Liver (tissue), 9 donors: ENCODE measurements around the gene TPM4. TPM values are rescaled to one million over a fixed set of nuclear protein-coding genes. Genes with fewer than 3 reads are reported as not detected.

Experiments used
- DNase-seq: peaks from one replicate; pipeline ENCODE4 v3.0.0-alpha.2; 2017; ENCODE audit warnings: low spot score
- H3K27ac ChIP-seq, 2 donors: one replicate each; pipeline ENCODE4 v1.7.0; 2013; ENCODE audit warnings: inconsistent platforms in 2 of 2, low read length in 2 of 2, control low read depth in 1 of 2, low read depth in 1 of 2, mild to moderate bottlenecking in 1 of 2
- H3K27me3 ChIP-seq, 4 donors: one replicate each; pipeline versions ENCODE4 v1.6.1 to v1.7.0; 2013; ENCODE audit warnings: low read length in 3 of 4, inconsistent platforms in 1 of 4, mild to moderate bottlenecking in 1 of 4, moderate library complexity in 1 of 4; ENCODE audit not compliant: control insufficient read depth in 4 of 4, insufficient read depth in 4 of 4
- H3K36me3 ChIP-seq, 4 donors: one replicate each; pipeline versions ENCODE4 v1.6.1 to v1.7.0; 2013; ENCODE audit warnings: low read length in 3 of 4, mild to moderate bottlenecking in 3 of 4, low read depth in 1 of 4, moderate library complexity in 1 of 4; ENCODE audit not compliant: control insufficient read depth in 4 of 4, insufficient read depth in 3 of 4
- H3K4me1 ChIP-seq, 4 donors: one replicate each; pipeline versions ENCODE4 v1.6.1 to v1.7.0; 2013; ENCODE audit warnings: low read length in 3 of 4, mild to moderate bottlenecking in 3 of 4, moderate library complexity in 1 of 4; ENCODE audit not compliant: control insufficient read depth in 4 of 4, insufficient read depth in 4 of 4
- H3K4me3 ChIP-seq, 3 donors: one replicate each; pipeline versions ENCODE4 v1.6.1 to v1.7.0; 2013; ENCODE audit warnings: low read length in 3 of 3, control low read depth in 1 of 3, low read depth in 1 of 3, mild to moderate bottlenecking in 1 of 3
- H3K9ac ChIP-seq, 2 donors: one replicate each; pipeline ENCODE4 v1.7.0; 2013; ENCODE audit warnings: low read length in 2 of 2, mild to moderate bottlenecking in 2 of 2, moderate library complexity in 2 of 2, control low read depth in 1 of 2, low read depth in 1 of 2
- H3K9me3 ChIP-seq, 4 donors: one replicate each; pipeline versions ENCODE4 v1.6.1 to v1.7.0; 2013; ENCODE audit warnings: low read length in 3 of 4; ENCODE audit not compliant: control insufficient read depth in 4 of 4
- ATF3 ChIP-seq: IDR thresholded peaks from 2 replicates; pipeline ENCODE4 v1.6.1; 2016; ENCODE audit warnings: antibody characterized with exemption
- CTCF ChIP-seq: fragments of 150-350 bp; IDR thresholded peaks from 2 replicates; pipeline ENCODE4 v1.5.1; 2017; ENCODE audit warnings: improper control_type of control experiment, low read depth, low read length; ENCODE audit not compliant: missing input control
- EGR1 ChIP-seq, 2 donors: IDR thresholded peaks; 2 replicates each; pipeline ENCODE4 v1.6.1; 2016 to 2018; ENCODE audit warnings: antibody characterized with exemption in 2 of 2, low read depth in 2 of 2
- FOXA1 ChIP-seq: IDR thresholded peaks from 2 replicates; pipeline ENCODE4 v1.6.1; 2016; ENCODE audit warnings: antibody characterized with exemption
- FOXA2 ChIP-seq: IDR thresholded peaks from 2 replicates; pipeline ENCODE4 v1.6.1; 2016; ENCODE audit warnings: antibody characterized with exemption
- GABPA ChIP-seq, 2 donors: IDR thresholded peaks in 1 of 2; conservative IDR thresholded peaks in 1 of 2; 2 replicates each; pipeline ENCODE4 v1.6.1; 2016; ENCODE audit warnings: antibody characterized with exemption in 2 of 2, mild to moderate bottlenecking in 1 of 2, moderate library complexity in 1 of 2
- HNF4A ChIP-seq, 2 donors: conservative IDR thresholded peaks; 2 replicates each; pipeline ENCODE4 v1.6.1; 2016; ENCODE audit warnings: antibody characterized with exemption in 2 of 2, mild to moderate bottlenecking in 2 of 2
- HNF4G ChIP-seq: IDR thresholded peaks from 2 replicates; pipeline ENCODE4 v1.6.1; 2016; ENCODE audit warnings: antibody characterized with exemption
- JUND ChIP-seq, 2 donors: IDR thresholded peaks; 2 replicates each; pipeline ENCODE4 v1.6.1; 2016; ENCODE audit warnings: antibody characterized with exemption in 2 of 2
- MAX ChIP-seq: IDR thresholded peaks from 2 replicates; pipeline ENCODE4 v1.6.1; 2016; ENCODE audit warnings: antibody characterized with exemption
- NR2F2 ChIP-seq: IDR thresholded peaks from 2 replicates; pipeline ENCODE4 v1.6.1; 2016; ENCODE audit warnings: antibody characterized with exemption
- RAD21 ChIP-seq, 2 donors: IDR thresholded peaks; 2 replicates each; pipeline ENCODE4 v1.6.1; 2016; ENCODE audit warnings: antibody characterized with exemption in 2 of 2, mild to moderate bottlenecking in 2 of 2
- REST ChIP-seq: IDR thresholded peaks from 2 replicates; pipeline ENCODE4 v1.6.1; 2016; ENCODE audit warnings: antibody characterized with exemption, mild to moderate bottlenecking
- RXRA ChIP-seq, 2 donors: IDR thresholded peaks; 2 replicates each; pipeline ENCODE4 v1.6.1; 2017 to 2018; ENCODE audit warnings: antibody characterized with exemption in 2 of 2, mild to moderate bottlenecking in 1 of 2
- SP1 ChIP-seq: IDR thresholded peaks from 2 replicates; pipeline ENCODE4 v1.6.1; 2018; ENCODE audit warnings: antibody characterized with exemption, mild to moderate bottlenecking
- TAF1 ChIP-seq: conservative IDR thresholded peaks from 2 replicates; pipeline ENCODE4 v1.6.1; 2016; ENCODE audit warnings: antibody characterized with exemption, mild to moderate bottlenecking
- YY1 ChIP-seq: IDR thresholded peaks from 2 replicates; pipeline ENCODE4 v1.6.1; 2016; ENCODE audit warnings: antibody characterized with exemption, mild to moderate bottlenecking
- ZBTB33 ChIP-seq: IDR thresholded peaks from 2 replicates; pipeline ENCODE4 v1.6.1; 2016; ENCODE audit warnings: antibody characterized with exemption
- WGBS: extraction: QIAGEN DNeasy Blood & Tissue Kit; methylation state at CpG from one replicate; pipeline ENCODE4 v1.1.7; 2013; 5-methylcytosine and 5-hydroxymethylcytosine counted together
- polyA plus RNA-seq, 2 donors: library from polyadenylated mRNA; stranded (reverse) in 1 of 2; unstranded in 1 of 2; fragments of 200-250 nt in 1 of 2; fragments of >200 nt in 1 of 2; fragmentation: Nextera tagmentation in 1 of 2; extraction: Ambion mirVana in 1 of 2; gene quantifications; one replicate each; pipeline versions ENCODE4 v1.2.1 to v1.2.3, GENCODE V29; 2013 to 2015
- total RNA-seq, 2 donors: library from RNA; depleted of rRNA; stranded (reverse); fragments of >200 nt; gene quantifications; one replicate each; pipeline ENCODE4 v1.2.3, GENCODE V29; 2014
- donor health status: healthy.
- donor health status: healthy.
- donor health status: healthy.
- donor health status: healthy.
- donor health status: healthy.

TPM4 gene
- total and polyA plus RNA-seq, 4 donors: 19.8 to 59.9 (median 43.4) TPM

GRCh38 chr19:16121141-16121540 lies 44.8 kb downstream of the TPM4 start:
- H3K36me3 ChIP-seq: peaks cover 22 to 47% (median 36%) of the 10 kb centered on the region in 4 donors
- TF ChIP-seq GABPA (IDR thresholded peaks at IDR 0.05 in 1 of 2, conservative IDR thresholded peaks at IDR 0.05 in 1 of 2) (no peak), FOXA1 (no peak), RXRA (IDR thresholded peaks at IDR 0.05) (no peak), EGR1 (IDR thresholded peaks at IDR 0.05; ENCODE audit: low read depth in 2 of 2) (no peak), REST (no peak), RAD21 (IDR thresholded peaks at IDR 0.05) (no peak), SP1 (no peak), YY1 (no peak), HNF4G (no peak), CTCF (no peak), FOXA2 (no peak), JUND (IDR thresholded peaks at IDR 0.05) (no peak), HNF4A (conservative IDR thresholded peaks at IDR 0.05) (no peak), MAX (no peak)
- no peak overlapping the region for H3K9ac ChIP-seq
- H3K9me3 ChIP-seq: no peaks in the 10 kb centered on the region
- no peak overlapping the region for H3K4me3 ChIP-seq
- peaks cover 2 to 27% (median 15%) of the 10 kb centered on the region in 4 donors for H3K4me1 ChIP-seq
- H3K27me3 ChIP-seq: no peaks in the 10 kb centered on the region
- no peak for DNase-seq
- H3K27ac ChIP-seq: no peak overlapping the region
- 81% methylated on average over 5 of the region's 5 CpGs for WGBS

- 97% methylated on average over 11 of the region's 11 CpGs for WGBS
- peaks cover 22 to 56% (median 40%) of the 10 kb centered on the region in 4 donors for H3K36me3 ChIP-seq
- no peak overlapping the region for H3K9ac ChIP-seq
- no peak overlapping the region for H3K4me3 ChIP-seq
- no peak overlapping the region for H3K27ac ChIP-seq
- no peaks in the 10 kb centered on the region for H3K9me3 ChIP-seq
- H3K4me1 ChIP-seq: peaks cover 2 to 23% (median 13%) of the 10 kb centered on the region in 4 donors
- no peak for DNase-seq
- no peaks in the 10 kb centered on the region for H3K27me3 ChIP-seq
- TF ChIP-seq HNF4A (conservative IDR thresholded peaks at IDR 0.05) (no peak), ZBTB33 (no peak), RXRA (IDR thresholded peaks at IDR 0.05) (no peak), SP1 (no peak), ATF3 (no peak), HNF4G (no peak), YY1 (no peak), EGR1 (IDR thresholded peaks at IDR 0.05; ENCODE audit: low read depth in 2 of 2) (no peak), REST (no peak), FOXA1 (no peak), FOXA2 (no peak), MAX (no peak), JUND (IDR thresholded peaks at IDR 0.05) (no peak), NR2F2 (no peak), TAF1 (no peak), RAD21 (IDR thresholded peaks at IDR 0.05) (no peak)
These were observed 45.7 kb downstream of the TPM4 start for GRCh38 chr19:16121967-16122366.
